Cardiac muscle cell (in vitro differentiated cells and primary cell): Measurements from ENCODE around the gene EPB41L2. TPM values are rescaled to one million over a fixed set of nuclear protein-coding genes. Genes with fewer than 3 reads are reported as not detected.

Experiments used
- DNase-seq, 2 donors: peaks; one replicate each; pipeline versions ENCODE4 v3.0.0 to v3.0.0-alpha.2; 2010 to 2017; ENCODE audit warnings: low read depth in 1 of 2, low spot score in 1 of 2
- H3K27ac ChIP-seq: fragments of 200-600 bp; sonication (generic); 2 replicates; pipeline ENCODE4 v1.5.1; 2016
- H3K27me3 ChIP-seq: fragments of 200-600 bp; sonication (generic); 2 replicates; pipeline ENCODE4 v1.6.0; 2016; ENCODE audit warnings: control low read depth
- H3K36me3 ChIP-seq: fragments of 200-600 bp; sonication (generic); 2 replicates; pipeline ENCODE4 v1.5.1; 2016; ENCODE audit warnings: control low read depth
- H3K4me1 ChIP-seq: fragments of 200-600 bp; sonication (generic); 2 replicates; pipeline ENCODE4 v1.8.1; 2017; ENCODE audit warnings: low read depth, mild to moderate bottlenecking, mixed run types
- H3K4me3 ChIP-seq: fragments of 200-600 bp; sonication (generic); 2 replicates; pipeline ENCODE4 v1.5.1; 2016; ENCODE audit warnings: mild to moderate bottlenecking
- H3K9me3 ChIP-seq: fragments of 200-600 bp; sonication (generic); 2 replicates; pipeline ENCODE4 v1.5.1; 2017; ENCODE audit warnings: low read depth, mild to moderate bottlenecking, control low read depth
- polyA plus RNA-seq: library from polyadenylated mRNA; unstranded; fragments of >200 nt; fragmentation: Nextera tagmentation; extraction: Ambion mirVana; gene quantifications from 2 replicates; pipeline ENCODE4 v1.2.1, GENCODE V29; 2016
- total RNA-seq: library from RNA; depleted of rRNA; stranded (reverse); fragments of >200 nt; gene quantifications from 2 replicates; pipeline ENCODE4 v1.2.3, GENCODE V29; 2016
- TF ChIP-seq, protein P1 (sequence below): IDR thresholded peaks from 2 replicates; pipeline ENCODE4 v1.5.1; 2012; ENCODE audit warnings: low read depth, mild to moderate bottlenecking, low read length

Gene EPB41L2
- total and polyA plus RNA-seq, 2 experiments from 2014 or later = 11.0 to 24.0 TPM

DNA sequence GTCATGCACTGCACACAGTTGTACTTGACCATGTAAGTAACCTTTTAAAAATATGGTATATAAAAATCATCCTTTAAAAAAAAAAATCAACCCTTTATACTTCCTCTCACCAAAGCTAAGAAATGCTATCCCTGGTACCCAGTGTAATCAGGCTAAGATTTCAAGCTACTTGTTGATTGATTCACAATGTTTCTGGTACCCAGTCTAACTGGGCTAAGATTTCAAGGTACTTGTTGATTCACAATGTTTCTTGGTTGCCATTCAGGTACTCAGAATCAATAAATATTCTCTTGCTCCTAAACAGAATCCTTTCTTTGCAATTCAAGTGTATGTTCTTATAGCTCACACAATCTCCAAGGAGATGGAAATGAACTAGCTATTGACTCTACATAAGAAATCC is 159.4 kb downstream of the EPB41L2 start:
- TF ChIP-seq, protein P1, sequence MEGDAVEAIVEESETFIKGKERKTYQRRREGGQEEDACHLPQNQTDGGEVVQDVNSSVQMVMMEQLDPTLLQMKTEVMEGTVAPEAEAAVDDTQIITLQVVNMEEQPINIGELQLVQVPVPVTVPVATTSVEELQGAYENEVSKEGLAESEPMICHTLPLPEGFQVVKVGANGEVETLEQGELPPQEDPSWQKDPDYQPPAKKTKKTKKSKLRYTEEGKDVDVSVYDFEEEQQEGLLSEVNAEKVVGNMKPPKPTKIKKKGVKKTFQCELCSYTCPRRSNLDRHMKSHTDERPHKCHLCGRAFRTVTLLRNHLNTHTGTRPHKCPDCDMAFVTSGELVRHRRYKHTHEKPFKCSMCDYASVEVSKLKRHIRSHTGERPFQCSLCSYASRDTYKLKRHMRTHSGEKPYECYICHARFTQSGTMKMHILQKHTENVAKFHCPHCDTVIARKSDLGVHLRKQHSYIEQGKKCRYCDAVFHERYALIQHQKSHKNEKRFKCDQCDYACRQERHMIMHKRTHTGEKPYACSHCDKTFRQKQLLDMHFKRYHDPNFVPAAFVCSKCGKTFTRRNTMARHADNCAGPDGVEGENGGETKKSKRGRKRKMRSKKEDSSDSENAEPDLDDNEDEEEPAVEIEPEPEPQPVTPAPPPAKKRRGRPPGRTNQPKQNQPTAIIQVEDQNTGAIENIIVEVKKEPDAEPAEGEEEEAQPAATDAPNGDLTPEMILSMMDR = no peak
- Histone ChIP-seq H3K27ac (no peak overlapping the region), H3K4me3 (no peak overlapping the region), H3K9me3 (no peaks in the 10 kb centered on the region), H3K27me3 (no peaks in the 10 kb centered on the region), H3K4me1 (no peaks in the 10 kb centered on the region), H3K36me3 (no peaks in the 10 kb centered on the region)
- DNase-seq = no peak

DNA sequence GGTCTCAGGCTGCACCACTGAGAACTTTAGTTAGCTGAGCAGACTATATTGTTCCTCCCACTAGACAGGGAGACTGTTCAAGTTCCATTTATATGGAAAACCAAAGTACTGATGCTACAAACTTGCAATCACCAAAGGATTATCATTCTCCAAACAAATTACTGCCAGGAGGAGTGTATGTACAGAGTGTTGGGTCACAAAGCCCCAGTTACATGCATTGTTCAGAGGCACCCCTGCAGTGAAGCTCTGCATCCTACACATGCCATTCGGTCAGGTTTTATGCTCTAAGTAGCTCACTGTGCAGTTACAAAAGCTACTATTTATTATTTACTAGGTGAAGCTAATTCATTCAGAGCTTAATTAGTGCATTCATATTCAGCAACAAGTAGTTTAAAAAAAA is 160.0 kb downstream of the EPB41L2 start:
- TF ChIP-seq, protein P1 = no peak
- Histone ChIP-seq H3K4me3 (no peak overlapping the region), H3K4me1 (no peaks in the 10 kb centered on the region), H3K9me3 (no peaks in the 10 kb centered on the region), H3K36me3 (no peaks in the 10 kb centered on the region), H3K27ac (no peak overlapping the region), H3K27me3 (no peaks in the 10 kb centered on the region)
- DNase-seq = no peak

DNA sequence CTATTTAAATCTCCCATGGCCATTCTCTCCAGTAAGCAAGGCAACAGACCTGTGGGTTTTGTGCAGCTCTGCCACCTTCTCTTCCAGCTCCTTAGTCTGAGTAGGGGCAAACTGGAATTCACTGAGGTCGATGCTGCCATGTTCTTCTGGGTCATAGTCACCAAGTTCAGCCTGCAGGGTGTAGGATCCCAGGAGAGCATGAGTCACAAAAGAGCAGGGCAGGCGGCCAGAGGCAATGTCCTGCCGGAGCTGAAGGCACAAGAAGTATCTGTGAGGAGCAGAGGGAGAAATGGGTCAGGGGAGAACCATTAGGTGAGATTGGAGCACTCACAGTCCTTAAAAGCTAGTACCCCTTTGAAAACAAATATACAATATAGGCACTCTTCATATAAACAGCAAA is 162.1 kb downstream of the EPB41L2 start:
- peak in 1 of 2 donors; percentile 72 for DNase-seq
- Histone ChIP-seq H3K4me3 (no peak overlapping the region), H3K27me3 (no peaks in the 10 kb centered on the region), H3K27ac (no peak overlapping the region), H3K4me1 (no peaks in the 10 kb centered on the region), H3K36me3 (no peaks in the 10 kb centered on the region), H3K9me3 (no peaks in the 10 kb centered on the region)
- TF ChIP-seq, protein P1 = no peak

DNA sequence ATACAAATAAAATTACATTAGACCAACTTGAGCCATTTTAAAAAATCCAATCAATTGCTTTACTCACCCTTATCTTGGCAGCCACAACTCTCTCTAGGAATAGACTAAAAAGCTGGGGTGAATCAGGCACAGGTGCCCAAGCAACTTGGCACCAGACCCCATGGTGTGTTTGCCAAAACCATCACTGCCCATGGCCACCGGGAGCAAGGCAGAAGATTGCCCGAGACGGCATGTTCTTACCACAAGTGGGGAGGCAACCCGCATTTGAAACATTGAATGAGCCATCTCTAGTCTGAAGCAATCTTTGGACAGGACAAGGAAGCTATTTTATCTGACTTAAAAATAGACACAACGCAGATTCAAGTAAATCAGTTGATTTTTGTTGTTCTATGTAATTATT is 166.8 kb downstream of the EPB41L2 start:
- H3K36me3 ChIP-seq = peaks cover 7% of the 10 kb centered on the region
- DNase-seq = peak in 1 of 2 donors; percentile 22
- TF ChIP-seq, protein P1 = no peak
- no peaks in the 10 kb centered on the region for H3K9me3 ChIP-seq
- no peak overlapping the region for H3K27ac ChIP-seq
- no peaks in the 10 kb centered on the region for H3K27me3 ChIP-seq
- no peak overlapping the region for H3K4me3 ChIP-seq
- H3K4me1 ChIP-seq = no peaks in the 10 kb centered on the region

DNA sequence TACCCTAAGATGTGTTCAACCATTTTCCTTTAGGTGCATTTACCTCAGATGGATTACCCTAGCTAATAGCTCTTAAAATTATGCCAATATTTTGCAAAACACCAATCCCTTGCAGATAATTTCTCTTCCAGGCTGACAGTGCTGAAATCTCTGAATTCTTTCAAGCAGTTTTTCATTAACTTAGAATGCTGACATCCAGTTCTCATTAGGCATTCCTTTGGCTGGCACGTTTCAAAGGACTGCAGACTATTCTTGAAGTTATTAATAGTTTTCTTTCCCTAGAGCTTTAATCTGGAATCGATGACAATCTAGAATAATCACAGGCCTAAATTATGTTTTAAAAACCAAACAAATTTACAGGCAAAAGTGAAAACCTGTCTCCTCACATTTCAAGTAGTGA is 167.5 kb downstream of the EPB41L2 start:
- no peak overlapping the region for H3K4me3 ChIP-seq
- H3K27ac ChIP-seq = no peak overlapping the region
- no peak for DNase-seq
- TF ChIP-seq, protein P1 = no peak
- H3K4me1 ChIP-seq = no peaks in the 10 kb centered on the region
- H3K36me3 ChIP-seq = peaks cover 7% of the 10 kb centered on the region
- no peaks in the 10 kb centered on the region for H3K9me3 ChIP-seq
- no peaks in the 10 kb centered on the region for H3K27me3 ChIP-seq

DNA sequence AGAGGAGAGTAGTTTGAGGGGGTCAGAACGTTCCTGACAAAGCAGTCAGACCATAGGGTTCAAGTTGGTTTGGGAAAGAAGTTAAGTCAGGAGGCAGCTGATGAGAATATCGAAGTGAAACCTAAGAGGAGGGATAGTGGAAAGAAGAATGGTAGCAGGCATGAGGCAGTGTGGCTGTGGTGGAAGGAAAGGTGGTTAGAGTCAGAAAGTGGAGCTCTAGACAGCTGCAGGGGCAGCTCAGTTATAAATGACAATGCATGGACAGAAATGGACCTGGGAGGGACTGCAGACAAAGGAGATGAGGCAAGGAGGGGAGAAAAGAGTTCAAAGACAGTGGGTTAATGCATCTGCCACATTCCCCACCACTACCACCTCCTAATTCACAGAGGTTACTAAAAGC is 169.3 kb downstream of the EPB41L2 start:
- H3K4me1 ChIP-seq = no peaks in the 10 kb centered on the region
- no peak overlapping the region for H3K4me3 ChIP-seq
- H3K27ac ChIP-seq = no peak overlapping the region
- H3K27me3 ChIP-seq = no peaks in the 10 kb centered on the region
- peaks cover 7% of the 10 kb centered on the region for H3K36me3 ChIP-seq
- DNase-seq = no peak
- H3K9me3 ChIP-seq = no peaks in the 10 kb centered on the region
- TF ChIP-seq, protein P1 = no peak
